Stimulated activated naive CD8-positive, alpha-beta T cell treated with anti-CD3 and anti-CD28 coated beads, Interleukin-15, Interleukin-2, amounts not matched to agents 100 ng/mL and 50 ng/mL, for 24 hours (primary cell): ENCODE results near the gene STX3.
"Not testable (repeated sequence)": the region's sequence is repeated elsewhere in the genome, so short reads cannot be mapped to it uniquely, and the experiment has no call there.

Experiments used
- H3K27ac Mint-ChIP-seq: one replicate; pipeline ENCODE4 v1.8.0; 2021; ENCODE audit warnings: mild to moderate bottlenecking, mixed read lengths
- H3K27me3 Mint-ChIP-seq: one replicate; pipeline ENCODE4 v1.8.0; 2021; ENCODE audit warnings: mixed read lengths
- H3K36me3 Mint-ChIP-seq: one replicate; pipeline ENCODE4 v1.8.0; 2021; ENCODE audit warnings: low read depth, mixed read lengths
- H3K4me1 Mint-ChIP-seq: one replicate; pipeline ENCODE4 v1.8.0; 2021; ENCODE audit warnings: low read depth, mixed read lengths
- H3K4me3 Mint-ChIP-seq: one replicate; pipeline ENCODE4 v1.8.0; 2021; ENCODE audit warnings: mild to moderate bottlenecking, mixed read lengths
- H3K9me3 Mint-ChIP-seq: one replicate; pipeline ENCODE4 v1.8.0; 2021; ENCODE audit warnings: mixed read lengths

STX3 gene

GRCh38 chr11:59769828-59770227 is 14.7 kb downstream of the STX3 start:
- no peak overlapping the region for H3K27ac Mint-ChIP-seq
- no peaks in the 10 kb centered on the region for H3K36me3 Mint-ChIP-seq
- H3K4me1 Mint-ChIP-seq: peaks cover 30% of the 10 kb centered on the region
- H3K4me3 Mint-ChIP-seq: no peak overlapping the region
- H3K9me3 Mint-ChIP-seq: no peaks in the 10 kb centered on the region
- H3K27me3 Mint-ChIP-seq: no peaks in the 10 kb centered on the region

GRCh38 chr11:59770319-59770718 is 15.1 kb downstream of the STX3 start:
- Mint-ChIP-seq H3K4me3 (no peak overlapping the region), H3K27me3 (no peaks in the 10 kb centered on the region), H3K9me3 (no peaks in the 10 kb centered on the region), H3K36me3 (no peaks in the 10 kb centered on the region), H3K4me1 (peaks cover 26% of the 10 kb centered on the region), H3K27ac (no peak overlapping the region)

GRCh38 chr11:59770869-59771268 is 15.7 kb downstream of the STX3 start:
- Mint-ChIP-seq H3K4me1 (peaks cover 28% of the 10 kb centered on the region), H3K36me3 (no peaks in the 10 kb centered on the region), H3K27ac (no peak overlapping the region), H3K4me3 (no peak overlapping the region), H3K9me3 (no peaks in the 10 kb centered on the region), H3K27me3 (no peaks in the 10 kb centered on the region)

- no peaks in the 10 kb centered on the region for H3K36me3 Mint-ChIP-seq
- no peak overlapping the region for H3K27ac Mint-ChIP-seq
- no peaks in the 10 kb centered on the region for H3K9me3 Mint-ChIP-seq
- H3K27me3 Mint-ChIP-seq: no peaks in the 10 kb centered on the region
- H3K4me3 Mint-ChIP-seq: no peak overlapping the region
- peaks cover 29% of the 10 kb centered on the region for H3K4me1 Mint-ChIP-seq
Measured at GRCh38 chr11:59771605-59772004, 16.4 kb downstream of the STX3 start.

- Mint-ChIP-seq H3K4me1 (peaks cover 37% of the 10 kb centered on the region), H3K4me3 (no peak overlapping the region), H3K27me3 (no peaks in the 10 kb centered on the region), H3K36me3 (no peaks in the 10 kb centered on the region), H3K9me3 (no peaks in the 10 kb centered on the region), H3K27ac (no peak overlapping the region)
Measured at GRCh38 chr11:59773083-59773440, 17.9 kb downstream of the STX3 start.

- Mint-ChIP-seq H3K27me3 (no peaks in the 10 kb centered on the region), H3K36me3 (peaks cover 4% of the 10 kb centered on the region), H3K27ac (no peak overlapping the region), H3K4me1 (peaks cover 35% of the 10 kb centered on the region), H3K4me3 (no peak overlapping the region), H3K9me3 (no peaks in the 10 kb centered on the region)
Measured at GRCh38 chr11:59776210-59777066, 21.3 kb downstream of the STX3 start.

- Mint-ChIP-seq H3K9me3 (no peaks in the 10 kb centered on the region), H3K27ac (no peak overlapping the region), H3K4me1 (peaks cover 29% of the 10 kb centered on the region), H3K27me3 (no peaks in the 10 kb centered on the region), H3K4me3 (no peak overlapping the region), H3K36me3 (peaks cover 4% of the 10 kb centered on the region)
Measured at GRCh38 chr11:59777104-59777503, 21.9 kb downstream of the STX3 start.

- Mint-ChIP-seq H3K4me1 (peaks cover 23% of the 10 kb centered on the region), H3K27me3 (no peaks in the 10 kb centered on the region), H3K36me3 (peaks cover 4% of the 10 kb centered on the region), H3K27ac (no peak overlapping the region), H3K4me3 (no peak overlapping the region), H3K9me3 (no peaks in the 10 kb centered on the region)
Measured at GRCh38 chr11:59778122-59778521, 22.9 kb downstream of the STX3 start.

- Mint-ChIP-seq H3K4me1 (peaks cover 32% of the 10 kb centered on the region), H3K4me3 (no peak overlapping the region), H3K9me3 (no peaks in the 10 kb centered on the region), H3K27ac (no peak overlapping the region), H3K36me3 (peaks cover 6% of the 10 kb centered on the region), H3K27me3 (no peaks in the 10 kb centered on the region)
Measured at GRCh38 chr11:59779487-59779886, 24.3 kb downstream of the STX3 start.

GRCh38 chr11:59782080-59782479 is 26.9 kb downstream of the STX3 start:
- Mint-ChIP-seq H3K36me3 (peaks cover 8% of the 10 kb centered on the region), H3K27me3 (no peaks in the 10 kb centered on the region), H3K4me1 (peaks cover 21% of the 10 kb centered on the region)

GRCh38 chr11:59783632-59784090 is 28.5 kb downstream of the STX3 start:
- peaks cover 18% of the 10 kb centered on the region for H3K4me1 Mint-ChIP-seq
- H3K27me3 Mint-ChIP-seq: no peaks in the 10 kb centered on the region
- no peaks in the 10 kb centered on the region for H3K9me3 Mint-ChIP-seq
- no peak overlapping the region for H3K27ac Mint-ChIP-seq
- H3K36me3 Mint-ChIP-seq: peaks cover 9% of the 10 kb centered on the region
- H3K4me3 Mint-ChIP-seq: no peak overlapping the region

More at GRCh38 chr11:59782080-59782479, 26.9 kb downstream of the STX3 start:
- Mint-ChIP-seq H3K27ac (no peak overlapping the region), H3K4me3 (no peak overlapping the region), H3K9me3 (no peaks in the 10 kb centered on the region)

- H3K27me3 Mint-ChIP-seq, H3K4me3 Mint-ChIP-seq, H3K9me3 Mint-ChIP-seq: not testable (repeated sequence)
- H3K4me1 Mint-ChIP-seq: peaks cover 18% of the 10 kb centered on the region
- peaks cover 16% of the 10 kb centered on the region for H3K36me3 Mint-ChIP-seq
- H3K27ac Mint-ChIP-seq: peak overlapping the region; percentile 2
Measured at GRCh38 chr11:59784441-59784840, 29.3 kb downstream of the STX3 start.

- Mint-ChIP-seq H3K4me1 (peaks cover 18% of the 10 kb centered on the region), H3K27ac (no peak overlapping the region), H3K9me3 (no peaks in the 10 kb centered on the region), H3K27me3 (no peaks in the 10 kb centered on the region), H3K36me3 (peaks cover 18% of the 10 kb centered on the region), H3K4me3 (no peak overlapping the region)
Measured at GRCh38 chr11:59785818-59786217, 30.6 kb downstream of the STX3 start.

GRCh38 chr11:59787255-59787588 is 32.0 kb downstream of the STX3 start:
- no peak overlapping the region for H3K27ac Mint-ChIP-seq

GRCh38 chr11:59787816-59788215 is 32.6 kb downstream of the STX3 start:
- no peaks in the 10 kb centered on the region for H3K27me3 Mint-ChIP-seq
- H3K27ac Mint-ChIP-seq: no peak overlapping the region
- peaks cover 18% of the 10 kb centered on the region for H3K4me1 Mint-ChIP-seq
- H3K36me3 Mint-ChIP-seq: peaks cover 21% of the 10 kb centered on the region
- no peaks in the 10 kb centered on the region for H3K9me3 Mint-ChIP-seq
- no peak overlapping the region for H3K4me3 Mint-ChIP-seq

More at GRCh38 chr11:59787255-59787588, 32.0 kb downstream of the STX3 start:
- H3K36me3 Mint-ChIP-seq: peaks cover 18% of the 10 kb centered on the region
- H3K9me3 Mint-ChIP-seq: no peaks in the 10 kb centered on the region
- peaks cover 18% of the 10 kb centered on the region for H3K4me1 Mint-ChIP-seq
- H3K4me3 Mint-ChIP-seq: no peak overlapping the region
- H3K27me3 Mint-ChIP-seq: no peaks in the 10 kb centered on the region

- Mint-ChIP-seq H3K36me3 (peaks cover 23% of the 10 kb centered on the region), H3K9me3 (no peaks in the 10 kb centered on the region), H3K27ac (no peak overlapping the region)
Measured at GRCh38 chr11:59791639-59792038, 36.5 kb downstream of the STX3 start.

More at GRCh38 chr11:59791639-59792038, 36.5 kb downstream of the STX3 start:
- no peaks in the 10 kb centered on the region for H3K4me1 Mint-ChIP-seq
- no peaks in the 10 kb centered on the region for H3K27me3 Mint-ChIP-seq
- no peak overlapping the region for H3K4me3 Mint-ChIP-seq
